Fibroblast of the aortic adventitia (primary cell): ENCODE measurements around the gene VAMP4. TPM values are rescaled to one million over a fixed set of nuclear protein-coding genes. Genes with fewer than 3 reads are reported as not detected.
"Not testable (repeated sequence)": the region's sequence is repeated elsewhere in the genome, so short reads cannot be mapped to it uniquely, and the experiment has no call there.

Source experiments
- DNase-seq: peaks from one replicate; pipeline ENCODE4 v3.0.0-alpha.2; 2010; ENCODE audit warnings: low read depth
- H3K4me3 ChIP-seq: 2 replicates; pipeline ENCODE4 v1.5.1; 2011; ENCODE audit warnings: low read depth, mild to moderate bottlenecking, control low read depth, low read length, moderate library complexity
- total RNA-seq: library from RNA; depleted of rRNA; stranded (reverse); fragments of >200 nt; gene quantifications from 2 replicates; pipeline ENCODE4 v1.2.3, GENCODE V29; 2012; ENCODE audit warnings: low replicate concordance
- TF ChIP-seq, protein P1 (sequence below): IDR thresholded peaks from 2 replicates; pipeline ENCODE4 v1.5.1; 2011; ENCODE audit warnings: mild to moderate bottlenecking, low read length, control low read depth, inconsistent platforms; ENCODE audit not compliant: insufficient read depth

Gene VAMP4
- total RNA-seq, 1 donor: 10.7 TPM

DNA sequence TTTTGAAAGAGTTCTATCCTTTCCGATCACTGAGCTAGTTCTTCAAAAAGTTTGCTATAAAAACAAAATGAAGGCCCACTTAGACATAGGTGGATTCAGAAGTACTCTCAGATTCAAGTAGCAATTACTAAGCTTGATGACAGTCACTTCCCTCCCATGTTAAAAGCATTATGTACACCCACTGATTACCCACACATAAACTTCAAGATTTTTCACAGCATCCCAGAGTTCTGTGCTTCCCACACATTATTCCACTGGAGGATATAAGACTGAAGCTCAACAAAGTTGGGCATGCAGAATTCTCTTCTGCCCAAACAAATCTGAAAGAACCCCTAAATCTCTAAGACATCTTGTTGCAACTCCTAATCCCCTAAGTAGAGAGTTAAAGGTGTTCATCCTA, 29.5 kb downstream of the VAMP4 start:
- TF ChIP-seq, protein P1, sequence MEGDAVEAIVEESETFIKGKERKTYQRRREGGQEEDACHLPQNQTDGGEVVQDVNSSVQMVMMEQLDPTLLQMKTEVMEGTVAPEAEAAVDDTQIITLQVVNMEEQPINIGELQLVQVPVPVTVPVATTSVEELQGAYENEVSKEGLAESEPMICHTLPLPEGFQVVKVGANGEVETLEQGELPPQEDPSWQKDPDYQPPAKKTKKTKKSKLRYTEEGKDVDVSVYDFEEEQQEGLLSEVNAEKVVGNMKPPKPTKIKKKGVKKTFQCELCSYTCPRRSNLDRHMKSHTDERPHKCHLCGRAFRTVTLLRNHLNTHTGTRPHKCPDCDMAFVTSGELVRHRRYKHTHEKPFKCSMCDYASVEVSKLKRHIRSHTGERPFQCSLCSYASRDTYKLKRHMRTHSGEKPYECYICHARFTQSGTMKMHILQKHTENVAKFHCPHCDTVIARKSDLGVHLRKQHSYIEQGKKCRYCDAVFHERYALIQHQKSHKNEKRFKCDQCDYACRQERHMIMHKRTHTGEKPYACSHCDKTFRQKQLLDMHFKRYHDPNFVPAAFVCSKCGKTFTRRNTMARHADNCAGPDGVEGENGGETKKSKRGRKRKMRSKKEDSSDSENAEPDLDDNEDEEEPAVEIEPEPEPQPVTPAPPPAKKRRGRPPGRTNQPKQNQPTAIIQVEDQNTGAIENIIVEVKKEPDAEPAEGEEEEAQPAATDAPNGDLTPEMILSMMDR: no peak
- no peak overlapping the region for H3K4me3 ChIP-seq
- DNase-seq: no peak

DNA sequence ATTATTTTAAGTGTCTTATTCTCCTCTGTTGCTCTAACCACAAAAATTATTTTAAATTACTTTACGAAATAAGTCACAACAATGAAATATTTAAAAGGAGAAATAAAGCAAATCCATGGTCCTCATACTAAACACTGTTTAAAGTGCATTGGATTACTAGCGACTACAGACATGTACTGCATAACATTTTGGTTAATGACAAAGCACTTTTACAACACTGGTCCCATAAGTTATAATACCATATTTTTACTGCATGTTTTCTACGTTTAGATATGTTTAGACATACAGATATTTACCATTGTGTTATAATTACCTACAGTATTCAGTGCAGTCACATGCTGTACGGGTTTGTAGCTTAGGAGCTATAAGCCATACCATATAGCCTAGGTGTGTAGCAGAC, 30.2 kb downstream of the VAMP4 start:
- DNase-seq: no peak
- TF ChIP-seq, protein P1: no peak
- no peak overlapping the region for H3K4me3 ChIP-seq

GRCh38 chr1:171707583-171707982, 34.3 kb downstream of the VAMP4 start:
- no peak overlapping the region for H3K4me3 ChIP-seq
- TF ChIP-seq, protein P1: no peak
- DNase-seq: no peak

- TF ChIP-seq, protein P1: no peak
- DNase-seq: no peak
- no peak overlapping the region for H3K4me3 ChIP-seq
Measured at GRCh38 chr1:171702598-171702997, 39.3 kb downstream of the VAMP4 start.

GRCh38 chr1:171699531-171699930, 42.3 kb downstream of the VAMP4 start:
- TF ChIP-seq, protein P1: no peak
- H3K4me3 ChIP-seq: no peak overlapping the region
- DNase-seq: no peak

DNA sequence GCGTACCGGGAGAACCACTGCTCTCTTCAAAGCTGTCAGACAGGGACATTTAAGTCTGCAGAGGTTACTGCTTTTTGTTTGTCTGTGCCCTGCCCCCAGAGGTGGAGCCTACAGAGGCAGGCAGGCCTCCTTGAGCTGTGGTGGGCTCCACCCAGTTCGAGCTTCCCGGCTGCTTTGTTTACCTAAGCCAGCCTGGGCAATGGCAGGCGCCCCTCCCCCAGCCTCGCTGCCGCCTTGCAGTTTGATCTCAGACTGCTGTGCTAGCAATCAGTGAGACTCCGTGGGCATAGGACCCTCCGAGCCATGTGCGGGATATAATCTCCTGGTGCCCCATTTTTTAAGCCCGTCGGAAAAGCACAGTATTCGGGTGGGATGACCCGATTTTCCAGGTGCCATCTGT, 46.1 kb downstream of the VAMP4 start:
- H3K4me3 ChIP-seq, DNase-seq: not testable (repeated sequence)

DNA sequence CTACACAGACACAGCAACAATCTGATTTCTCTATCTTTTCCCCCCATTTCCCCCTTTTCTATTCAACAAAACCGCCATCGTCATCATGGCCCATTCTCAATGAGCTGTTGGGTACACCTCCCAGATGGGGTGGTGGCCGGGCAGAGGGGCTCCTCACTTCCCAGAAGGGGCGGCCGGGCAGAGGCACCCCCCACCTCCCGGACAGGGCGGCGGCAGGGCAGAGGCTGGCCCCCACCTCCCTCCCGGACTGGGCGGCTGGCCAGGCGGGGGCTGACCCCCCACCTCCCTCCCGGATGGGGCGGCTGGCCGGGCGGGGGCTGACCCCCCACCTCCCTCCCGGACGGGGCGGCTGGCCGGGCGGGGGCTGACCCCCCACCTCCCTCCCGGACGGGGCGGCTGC, 48.3 kb downstream of the VAMP4 start:
- not testable (repeated sequence) for DNase-seq, H3K4me3 ChIP-seq

DNA sequence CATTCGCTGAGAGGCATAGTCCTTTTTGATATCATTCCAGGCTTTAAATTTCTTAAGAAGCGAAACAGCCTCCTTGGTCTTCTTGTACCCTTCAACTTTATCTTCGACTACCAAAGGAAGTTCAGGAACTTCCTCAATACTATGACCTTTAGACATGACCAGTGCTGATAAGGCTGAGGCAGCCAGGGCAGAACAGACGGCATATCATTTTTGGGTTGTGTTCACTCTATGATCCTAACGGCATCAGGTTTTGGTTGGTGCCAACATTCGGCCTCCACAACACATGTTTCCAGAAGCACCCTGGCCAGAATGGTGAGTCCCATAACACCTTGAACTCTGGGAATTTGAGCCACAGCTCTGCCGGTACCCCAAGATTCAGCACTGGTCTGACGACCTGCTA, 58.0 kb downstream of the VAMP4 start:
- TF ChIP-seq, protein P1: no peak
- no peak for DNase-seq
- H3K4me3 ChIP-seq: no peak overlapping the region
